Measurements from ENCODE around the gene DOCK10. TPM values are rescaled to one million over a fixed set of nuclear protein-coding genes. Genes with fewer than 3 reads are reported as not detected.

The DOCK10 gene
- total and polyA plus RNA-seq, 8 donors: 0.89 to 33.8 (median 3.2) TPM

DNA sequence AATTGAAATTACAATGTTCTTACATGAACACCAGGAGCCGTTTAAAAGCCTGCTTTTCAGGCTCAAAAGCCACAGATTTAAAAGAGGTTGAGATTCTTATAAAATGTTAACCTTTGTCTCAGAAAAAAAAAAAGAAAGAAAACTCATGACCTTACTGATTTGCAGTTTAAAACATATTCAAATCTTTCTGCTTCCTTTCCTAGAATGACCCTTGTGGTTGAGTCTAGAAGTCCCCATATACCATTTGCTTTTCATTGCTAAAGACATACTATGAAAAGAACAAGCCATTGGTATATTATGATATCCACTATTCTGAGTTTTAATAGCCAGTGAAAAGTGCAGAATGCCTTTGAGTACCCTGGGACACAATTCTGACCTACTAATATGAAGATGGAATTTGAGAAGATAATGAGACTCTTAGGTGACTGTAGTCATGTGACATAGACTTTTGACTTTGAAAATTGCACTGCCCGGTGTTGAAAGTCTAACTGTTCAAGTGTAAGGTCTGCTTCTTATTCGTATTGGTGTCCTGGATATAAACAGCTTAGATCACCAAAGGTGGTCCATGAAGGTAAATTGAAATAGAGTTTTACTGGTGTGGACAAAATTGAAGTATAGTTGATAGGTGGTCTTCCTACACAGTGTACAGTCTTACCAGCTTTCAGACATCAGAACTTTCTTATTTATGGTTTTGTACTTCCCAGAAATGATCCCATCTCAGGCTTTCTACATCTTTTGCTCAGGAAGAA is 117.0 kb downstream of the DOCK10 start:
- WGBS, 5 donors: 72 to 89% (median 85%) methylated on average over 3 of the region's 3 CpGs
- no peaks in the 10 kb centered on the region for H3K9me3 ChIP-seq
- intact Hi-C loops (cut with DNase I; ENCODE audit: low total_unique reads): no loop called here
- peak overlapping the region in 4 of 5 donors; percentile 13 to 89 (median 76) for H3K27ac ChIP-seq
- H3K4me1 ChIP-seq: peaks cover 24 to 59% (median 34%) of the 10 kb centered on the region in 4 donors
- no peaks in the 10 kb centered on the region for H3K27me3 ChIP-seq
- H3K36me3 ChIP-seq: no peaks in the 10 kb centered on the region
- H3K4me3 ChIP-seq: no peak overlapping the region
- no peak for DNase-seq
- TF ChIP-seq, protein P1, sequence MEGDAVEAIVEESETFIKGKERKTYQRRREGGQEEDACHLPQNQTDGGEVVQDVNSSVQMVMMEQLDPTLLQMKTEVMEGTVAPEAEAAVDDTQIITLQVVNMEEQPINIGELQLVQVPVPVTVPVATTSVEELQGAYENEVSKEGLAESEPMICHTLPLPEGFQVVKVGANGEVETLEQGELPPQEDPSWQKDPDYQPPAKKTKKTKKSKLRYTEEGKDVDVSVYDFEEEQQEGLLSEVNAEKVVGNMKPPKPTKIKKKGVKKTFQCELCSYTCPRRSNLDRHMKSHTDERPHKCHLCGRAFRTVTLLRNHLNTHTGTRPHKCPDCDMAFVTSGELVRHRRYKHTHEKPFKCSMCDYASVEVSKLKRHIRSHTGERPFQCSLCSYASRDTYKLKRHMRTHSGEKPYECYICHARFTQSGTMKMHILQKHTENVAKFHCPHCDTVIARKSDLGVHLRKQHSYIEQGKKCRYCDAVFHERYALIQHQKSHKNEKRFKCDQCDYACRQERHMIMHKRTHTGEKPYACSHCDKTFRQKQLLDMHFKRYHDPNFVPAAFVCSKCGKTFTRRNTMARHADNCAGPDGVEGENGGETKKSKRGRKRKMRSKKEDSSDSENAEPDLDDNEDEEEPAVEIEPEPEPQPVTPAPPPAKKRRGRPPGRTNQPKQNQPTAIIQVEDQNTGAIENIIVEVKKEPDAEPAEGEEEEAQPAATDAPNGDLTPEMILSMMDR (IDR thresholded peaks at IDR 0.05): no peak
- TF ChIP-seq EP300 (IDR thresholded peaks at IDR 0.05): no peak
- TF ChIP-seq POLR2AphosphoS5 (IDR thresholded peaks at IDR 0.05): no peak
- no peak for TF ChIP-seq POLR2A (IDR thresholded peaks at IDR 0.05)

DNA sequence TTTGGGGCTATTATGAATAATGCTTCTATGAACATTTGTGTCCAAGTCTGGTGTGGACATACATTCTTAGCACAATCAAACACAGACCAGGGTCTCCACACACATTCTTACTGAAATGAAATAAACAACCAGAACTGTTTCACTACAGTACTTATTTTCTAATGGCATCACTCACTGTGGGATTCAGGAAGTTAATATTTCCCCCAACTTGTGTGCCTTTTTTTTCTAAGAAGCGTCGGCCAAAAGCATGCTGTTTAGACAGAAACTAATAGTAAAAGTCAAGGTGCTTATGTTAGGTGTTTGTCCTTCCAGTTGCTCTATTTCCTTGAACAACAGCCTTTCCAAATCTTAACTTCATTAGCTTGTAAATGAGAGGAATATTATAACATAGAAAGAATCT is 117.6 kb downstream of the DOCK10 start:
- Histone ChIP-seq H3K27ac (peak overlapping the region in 1 of 5 donors; percentile 89), H3K27me3 (no peaks in the 10 kb centered on the region), H3K4me1 (peaks cover 24 to 57% (median 34%) of the 10 kb centered on the region in 4 donors), H3K9me3 (no peaks in the 10 kb centered on the region), H3K4me3 (no peak overlapping the region), H3K36me3 (no peaks in the 10 kb centered on the region)
- 64 to 77% (median 66%) methylated on average over 2 of the region's 2 CpGs for WGBS, 5 donors
- intact Hi-C loops (cut with DNase I; ENCODE audit: low total_unique reads): no loop called here
- TF ChIP-seq, protein P1 (IDR thresholded peaks at IDR 0.05): no peak
- TF ChIP-seq EP300 (IDR thresholded peaks at IDR 0.05) (no peak), POLR2AphosphoS5 (IDR thresholded peaks at IDR 0.05) (no peak), POLR2A (IDR thresholded peaks at IDR 0.05) (no peak)
- no peak for DNase-seq

DNA sequence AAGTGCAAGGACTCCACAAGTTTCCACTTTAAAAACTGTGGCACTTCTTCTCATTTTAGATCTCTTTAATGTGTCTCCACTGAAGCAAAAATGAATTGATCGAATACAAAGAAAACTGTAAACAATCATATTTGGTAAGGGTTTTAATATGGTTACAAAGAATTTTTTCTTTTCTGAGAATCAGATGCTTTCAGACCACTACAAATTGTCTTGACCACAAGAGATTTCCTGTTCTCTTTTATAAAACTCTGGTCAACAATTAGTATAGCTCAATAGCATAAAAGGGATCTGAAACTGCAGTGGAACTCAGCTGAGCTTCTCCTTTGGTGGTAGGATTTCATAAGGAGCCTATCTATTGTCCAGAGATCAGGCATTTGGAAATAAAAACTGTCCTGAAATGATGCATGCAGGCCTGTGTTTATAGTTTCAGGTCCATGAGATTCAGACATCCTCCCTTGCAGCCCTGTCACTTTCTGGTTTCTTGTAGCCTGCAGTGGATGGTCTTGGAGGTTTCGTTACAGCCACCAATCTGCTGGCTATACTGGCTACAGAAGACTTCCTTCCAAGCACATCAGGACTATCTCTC is 120.0 kb downstream of the DOCK10 start:
- Histone ChIP-seq H3K27ac (peak overlapping the region in 3 of 5 donors; percentile 4 to 56 (median 55)), H3K27me3 (no peaks in the 10 kb centered on the region), H3K36me3 (no peaks in the 10 kb centered on the region), H3K4me1 (peaks cover 13 to 33% (median 18%) of the 10 kb centered on the region in 4 donors), H3K4me3 (no peak overlapping the region), H3K9me3 (no peaks in the 10 kb centered on the region)
- peak in 1 of 2 donors; percentile 23 for DNase-seq
- intact Hi-C loops (cut with DNase I; ENCODE audit: low total_unique reads): no loop called here
- TF ChIP-seq POLR2A (IDR thresholded peaks at IDR 0.05) (no peak), EP300 (IDR thresholded peaks at IDR 0.05) (no peak), POLR2AphosphoS5 (IDR thresholded peaks at IDR 0.05) (no peak)
- TF ChIP-seq, protein P1 (IDR thresholded peaks at IDR 0.05): no peak
- WGBS, 5 donors: 42 to 66% (median 46%) methylated on average over 2 of the region's 2 CpGs

DNA sequence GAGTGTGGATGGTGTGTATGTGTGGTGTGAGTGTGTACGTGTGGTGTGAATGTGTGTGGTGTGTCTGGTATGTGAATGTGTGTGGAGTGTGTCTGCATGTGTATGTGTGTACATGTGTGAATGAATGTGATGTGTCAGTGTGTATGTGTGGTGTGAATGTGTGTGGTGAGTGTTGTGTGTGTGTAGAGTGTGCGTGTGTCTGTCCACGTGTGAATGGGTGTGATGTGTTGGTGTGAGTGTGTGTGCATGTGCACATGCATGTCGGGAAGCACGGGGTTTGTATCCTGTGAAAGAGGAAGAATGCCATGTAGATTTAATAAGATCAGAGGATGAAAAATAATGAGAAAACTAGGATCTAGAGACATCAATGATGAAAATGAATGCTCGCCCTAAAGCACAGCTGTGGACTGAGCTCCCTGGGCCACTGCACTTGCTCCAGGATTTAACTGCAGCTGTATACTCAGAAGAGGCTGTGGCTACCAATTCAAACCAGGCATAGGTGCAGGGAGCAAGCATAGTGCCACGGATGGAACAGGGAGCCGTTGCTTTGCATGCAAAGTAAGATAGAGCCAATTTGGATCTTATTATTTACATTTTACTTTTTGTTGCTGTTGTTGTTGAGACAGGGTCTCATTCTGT is 122.7 kb downstream of the DOCK10 start:
- Histone ChIP-seq H3K36me3 (no peaks in the 10 kb centered on the region), H3K9me3 (no peaks in the 10 kb centered on the region), H3K4me1 (peaks cover 0 to 7% (median 2%) of the 10 kb centered on the region in 4 donors), H3K27me3 (no peaks in the 10 kb centered on the region), H3K27ac (no peak overlapping the region), H3K4me3 (no peak overlapping the region)
- intact Hi-C loops (cut with DNase I; ENCODE audit: low total_unique reads): loop anchor here (10.0 kb wide), 1 partner anchor 65 kb away; no protein-coding TSS in a partner anchor
- TF ChIP-seq, protein P1 (IDR thresholded peaks at IDR 0.05): no peak
- TF ChIP-seq POLR2AphosphoS5 (IDR thresholded peaks at IDR 0.05): no peak
- no peak for TF ChIP-seq POLR2A (IDR thresholded peaks at IDR 0.05)
- no peak for TF ChIP-seq EP300 (IDR thresholded peaks at IDR 0.05)
- WGBS, 5 donors: 85 to 90% (median 89%) methylated on average over 8 of the region's 8 CpGs
- DNase-seq: no peak

Data from stomach (tissue), 9 donors.